KMS-11 (cell line): ENCODE measurements around the gene CHD6.

Experiments used
- H2AFZ ChIP-seq: fragments of 200-600 bp; sonication (generic); 2 replicates; pipeline ENCODE4 v1.6.1; 2016; ENCODE audit warnings: antibody characterized with exemption, mixed run types, low read depth
- H3K27ac ChIP-seq: fragments of 200-600 bp; sonication (generic); 2 replicates; pipeline ENCODE4 v1.6.1; 2016; ENCODE audit warnings: mild to moderate bottlenecking, mixed run types
- H3K27me3 ChIP-seq: fragments of 200-600 bp; sonication (generic); 2 replicates; pipeline ENCODE4 v1.6.1; 2017; ENCODE audit warnings: mild to moderate bottlenecking, low read depth, mixed run types, moderate library complexity; ENCODE audit not compliant: insufficient read depth
- H3K36me3 ChIP-seq: fragments of 200-600 bp; sonication (generic); 2 replicates; pipeline ENCODE4 v1.6.1; 2017; ENCODE audit warnings: mild to moderate bottlenecking, mixed run types; ENCODE audit not compliant: insufficient read depth
- H3K4me1 ChIP-seq: fragments of 200-600 bp; sonication (generic); 2 replicates; pipeline ENCODE4 v1.6.1; 2016; ENCODE audit warnings: mild to moderate bottlenecking, low read depth, mixed run types; ENCODE audit not compliant: poor library complexity, severe bottlenecking
- H3K4me2 ChIP-seq: fragments of 200-600 bp; sonication (generic); 2 replicates; pipeline ENCODE4 v1.7.0; 2016; ENCODE audit warnings: mild to moderate bottlenecking, mixed run types
- H3K4me3 ChIP-seq: fragments of 200-600 bp; sonication (generic); IDR thresholded peaks from 2 replicates; pipeline ENCODE4 v1.6.1; 2017; ENCODE audit warnings: low read depth, low read length, mixed read lengths; ENCODE audit not compliant: insufficient read depth
- H3K79me2 ChIP-seq: fragments of 200-600 bp; sonication (generic); 2 replicates; pipeline ENCODE4 v1.6.1; 2016; ENCODE audit warnings: low read depth, mixed run types; ENCODE audit not compliant: insufficient read depth
- H3K9ac ChIP-seq: fragments of 200-600 bp; sonication (generic); 2 replicates; pipeline ENCODE4 v1.6.1; 2016; ENCODE audit warnings: mild to moderate bottlenecking, mixed run types
- H4K20me1 ChIP-seq: fragments of 200-600 bp; sonication (generic); 2 replicates; pipeline ENCODE4 v1.6.1; 2016; ENCODE audit warnings: mild to moderate bottlenecking, mixed run types; ENCODE audit not compliant: insufficient read depth
- TF ChIP-seq, protein P1 (sequence below): fragments of 200-600 bp; sonication (generic); conservative IDR thresholded peaks from 2 replicates; pipeline ENCODE4 v1.6.1; 2017; ENCODE audit warnings: low read depth, mild to moderate bottlenecking, antibody characterized with exemption, low read length, moderate library complexity, mixed read lengths

Gene CHD6

GRCh38 chr20:41499961-41500725, 118.0 kb downstream of the CHD6 start:
- Histone ChIP-seq H3K4me1 (no peaks in the 10 kb centered on the region), H3K4me3 (no peak overlapping the region), H4K20me1 (no peaks in the 10 kb centered on the region), H3K4me2 (no peak overlapping the region), H3K27ac (no peak overlapping the region), H3K79me2 (no peaks in the 10 kb centered on the region), H3K36me3 (no peaks in the 10 kb centered on the region), H3K9ac (no peak overlapping the region), H2AFZ (no peak overlapping the region), H3K27me3 (no peaks in the 10 kb centered on the region)
- TF ChIP-seq, protein P1, sequence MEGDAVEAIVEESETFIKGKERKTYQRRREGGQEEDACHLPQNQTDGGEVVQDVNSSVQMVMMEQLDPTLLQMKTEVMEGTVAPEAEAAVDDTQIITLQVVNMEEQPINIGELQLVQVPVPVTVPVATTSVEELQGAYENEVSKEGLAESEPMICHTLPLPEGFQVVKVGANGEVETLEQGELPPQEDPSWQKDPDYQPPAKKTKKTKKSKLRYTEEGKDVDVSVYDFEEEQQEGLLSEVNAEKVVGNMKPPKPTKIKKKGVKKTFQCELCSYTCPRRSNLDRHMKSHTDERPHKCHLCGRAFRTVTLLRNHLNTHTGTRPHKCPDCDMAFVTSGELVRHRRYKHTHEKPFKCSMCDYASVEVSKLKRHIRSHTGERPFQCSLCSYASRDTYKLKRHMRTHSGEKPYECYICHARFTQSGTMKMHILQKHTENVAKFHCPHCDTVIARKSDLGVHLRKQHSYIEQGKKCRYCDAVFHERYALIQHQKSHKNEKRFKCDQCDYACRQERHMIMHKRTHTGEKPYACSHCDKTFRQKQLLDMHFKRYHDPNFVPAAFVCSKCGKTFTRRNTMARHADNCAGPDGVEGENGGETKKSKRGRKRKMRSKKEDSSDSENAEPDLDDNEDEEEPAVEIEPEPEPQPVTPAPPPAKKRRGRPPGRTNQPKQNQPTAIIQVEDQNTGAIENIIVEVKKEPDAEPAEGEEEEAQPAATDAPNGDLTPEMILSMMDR, result no peak

GRCh38 chr20:41499064-41499463, 119.1 kb downstream of the CHD6 start:
- Histone ChIP-seq H2AFZ (no peak overlapping the region), H3K4me1 (no peaks in the 10 kb centered on the region), H3K4me3 (no peak overlapping the region), H3K79me2 (no peaks in the 10 kb centered on the region), H4K20me1 (no peaks in the 10 kb centered on the region), H3K4me2 (no peak overlapping the region), H3K27ac (no peak overlapping the region), H3K27me3 (no peaks in the 10 kb centered on the region), H3K36me3 (no peaks in the 10 kb centered on the region), H3K9ac (no peak overlapping the region)
- TF ChIP-seq, protein P1, result no peak

DNA sequence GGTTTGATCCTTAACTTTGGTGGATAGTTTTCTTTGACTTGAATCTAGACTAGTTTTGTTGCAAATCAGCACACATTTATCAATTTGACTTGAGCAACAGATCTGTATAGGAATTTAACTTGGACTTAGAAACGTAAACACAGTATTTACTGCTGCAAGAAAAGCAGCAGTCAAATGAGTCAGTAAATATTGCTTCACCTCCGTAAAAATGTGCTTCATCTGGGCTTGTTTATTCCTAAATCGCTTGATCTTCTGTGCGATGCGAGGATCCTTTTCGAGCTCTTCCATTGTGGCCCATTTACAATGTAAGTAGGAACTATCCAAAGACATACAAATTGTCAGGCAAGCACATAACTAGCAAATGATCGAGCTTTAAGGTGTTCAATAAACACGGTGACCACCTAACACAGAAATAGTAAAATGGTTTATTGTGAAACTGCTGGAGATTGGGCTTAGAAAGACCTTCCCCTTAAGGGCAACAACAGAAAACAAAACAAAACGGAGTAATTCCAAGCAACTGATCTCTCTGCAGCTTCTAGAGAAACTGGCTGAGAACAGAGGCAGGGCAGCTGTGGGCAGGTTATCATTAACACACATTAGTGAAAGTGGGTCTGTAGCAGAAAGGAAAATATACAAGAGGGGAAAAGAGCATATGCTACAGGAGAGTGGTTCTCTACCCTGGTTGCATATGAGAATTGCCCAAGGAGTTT, 120.8 kb downstream of the CHD6 start:
- Histone ChIP-seq H3K4me1 (no peaks in the 10 kb centered on the region), H3K36me3 (no peaks in the 10 kb centered on the region), H4K20me1 (no peaks in the 10 kb centered on the region), H3K4me2 (no peak overlapping the region), H3K79me2 (no peaks in the 10 kb centered on the region), H2AFZ (no peak overlapping the region), H3K9ac (no peak overlapping the region), H3K27ac (no peak overlapping the region), H3K4me3 (no peak overlapping the region), H3K27me3 (no peaks in the 10 kb centered on the region)
- TF ChIP-seq, protein P1, result no peak

GRCh38 chr20:41494451-41494850, 123.7 kb downstream of the CHD6 start:
- Histone ChIP-seq H3K4me1 (no peaks in the 10 kb centered on the region), H3K36me3 (no peaks in the 10 kb centered on the region; the same call in 1 of the 2 replicates), H3K4me3 (no peak overlapping the region), H2AFZ (no peak overlapping the region), H3K79me2 (no peaks in the 10 kb centered on the region), H4K20me1 (no peaks in the 10 kb centered on the region), H3K27ac (no peak overlapping the region), H3K27me3 (no peaks in the 10 kb centered on the region), H3K4me2 (no peak overlapping the region), H3K9ac (no peak overlapping the region)
- TF ChIP-seq, protein P1, result no peak
